Adrenal gland (tissue), 12 donors: ENCODE results near the gene BANF2. TPM values are rescaled to one million over a fixed set of nuclear protein-coding genes. Genes with fewer than 3 reads are reported as not detected.
A peak's percentile ranks its signal among the peaks of the same experiment; 100 is the strongest.

ENCODE experiments used
- DNase-seq, 7 donors: peaks; one replicate each; pipeline ENCODE4 v3.0.0-alpha.2; 2019 to 2020
- H3K27ac ChIP-seq, 5 donors: fragments of 200-600 bp; sonication (generic) in 4 of 5; 1 replicate in 3 of 5; 2 replicates in 2 of 5; pipeline versions ENCODE4 v1.5.1 to v1.8.0; 2016 to 2020; ENCODE audit warnings: mild to moderate bottlenecking in 1 of 5
- H3K27me3 ChIP-seq: fragments of 200-600 bp; 2 replicates; pipeline ENCODE4 v1.8.0; 2021
- H3K36me3 ChIP-seq, 2 donors: fragments of 200-600 bp; replicated peaks in 1 of 2; 1 replicate in 1 of 2; 2 replicates in 1 of 2; pipeline versions ENCODE4 v1.5.1 to v1.8.0; 2018 to 2022
- H3K4me1 ChIP-seq, 2 donors: fragments of 200-600 bp; replicated peaks in 1 of 2; 1 replicate in 1 of 2; 2 replicates in 1 of 2; pipeline versions ENCODE4 v1.5.1 to v1.8.0; 2018 to 2021
- H3K4me3 ChIP-seq, 4 donors: fragments of 200-600 bp; sonication (generic) in 3 of 4; one replicate each; pipeline ENCODE4 v1.5.1; 2016 to 2018
- H3K9me3 ChIP-seq, 3 donors: fragments of 200-600 bp; sonication (generic) in 1 of 3; replicated peaks in 1 of 3; 1 replicate in 2 of 3; 2 replicates in 1 of 3; pipeline versions ENCODE4 v1.5.1 to v1.8.0; 2016 to 2021
- CTCF ChIP-seq, 6 experiments: fragments of 450-650 bp in 4 of 6; fragments of 200-600 bp in 2 of 6; sonication (generic) in 1 of 6; IDR thresholded peaks; 1 replicate in 5 of 6; 2 replicates in 1 of 6; pipeline versions ENCODE4 v1.5.1 to v1.8.0; 2016 to 2021; ENCODE audit warnings: antibody characterized with exemption in 6 of 6, mild to moderate bottlenecking in 2 of 6, moderate library complexity in 1 of 6
- POLR2A ChIP-seq, 2 donors: fragments of 450-650 bp; IDR thresholded peaks; one replicate each; pipeline ENCODE4 v1.6.1; 2017; ENCODE audit warnings: antibody characterized with exemption in 2 of 2, mild to moderate bottlenecking in 2 of 2, moderate library complexity in 1 of 2
- WGBS, 4 donors: extraction: QIAGEN DNeasy Blood & Tissue Kit in 2 of 4; methylation state at CpG; one replicate each; pipeline versions ENCODE4 v1.1.5 to v1.1.7; 2013 to 2017; 5-methylcytosine and 5-hydroxymethylcytosine counted together
- intact Hi-C, 2 donors: fragments of 100-400 bp; cut with DNase I; formaldehyde crosslinking; loops; one replicate each; pipeline versions ENCODE4 v1.14.1 to v1.15.0; 2022 to 2023
- polyA plus RNA-seq, 3 donors: library from polyadenylated mRNA; stranded (reverse); fragments of 200-250 nt in 2 of 3; fragments of 350-450 nt in 1 of 3; fragmentation: Illumina TruSeq in 1 of 3; extraction: RNeasy Lipid Tissue Mini Kit (QIAGEN cat#74804) in 1 of 3; gene quantifications; one replicate each; pipeline ENCODE4 v1.2.3, GENCODE V29; 2013 to 2014
- total RNA-seq, 9 donors: library from RNA; depleted of rRNA in 4 of 9; stranded (reverse); fragments of >200 nt in 4 of 9; fragments of 120-200 nt in 1 of 9; fragmentation: NEBNext Ultra II Directional in 1 of 9; extraction: Animal tissue kit (Norgen Biotek cat#: 25700) in 1 of 9; gene quantifications; one replicate each; pipeline versions ENCODE4 v1.1.0 to v1.2.4, GENCODE V29; 2013 to 2023
- donor health status: healthy with polysubstance abuse.
- donor health status: Bipolar disorder and iron deficiency.
- donor health status: DM: yes; HTN: yes; CAD: no.
- donor health status: DM: no; HTN: no; CAD: no.
- donor health status: DM: no; HTN: no; CAD: no.
- donor health status: DM: yes; HTN: yes; CAD: no.

BANF2 gene
- total and polyA plus RNA-seq, 12 donors = not detected

DNA sequence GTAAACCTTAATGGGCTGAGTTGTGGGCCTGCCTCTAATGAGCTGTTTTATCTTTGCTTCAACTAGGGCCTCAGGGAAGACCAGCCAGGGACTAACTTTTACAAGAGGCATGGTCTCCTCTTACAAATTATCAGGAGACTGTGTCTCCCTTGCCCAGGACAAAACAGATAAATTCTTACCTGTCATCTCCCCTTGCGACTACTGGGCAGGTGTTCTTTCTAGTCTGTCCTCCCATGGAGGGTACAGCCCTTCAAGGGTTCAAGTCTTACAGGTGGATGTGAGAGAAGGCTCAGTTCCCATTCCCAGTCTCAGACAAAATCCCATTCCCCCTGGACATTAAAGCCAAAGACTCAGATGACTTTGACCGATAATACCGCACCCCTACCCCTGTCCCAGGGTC is 31.3 kb upstream of the BANF2 start:
- intact Hi-C loops = no loop called here
- no peak for TF ChIP-seq POLR2A (IDR thresholded peaks at IDR 0.05)
- no peak for TF ChIP-seq CTCF (IDR thresholded peaks at IDR 0.05)
- Histone ChIP-seq H3K4me3 (no peak overlapping the region), H3K36me3 (peaks cover 0 to 3% of the 10 kb centered on the region in 2 donors), H3K27me3 (no peaks in the 10 kb centered on the region), H3K9me3 (no peaks in the 10 kb centered on the region), H3K4me1 (peaks cover 0 to 6% of the 10 kb centered on the region in 2 donors), H3K27ac (no peak overlapping the region)
- DNase-seq = peak in 1 of 7 donors; percentile 13
- WGBS, 4 donors = 89 to 97% (median 95%) methylated on average over 3 of the region's 3 CpGs

DNA sequence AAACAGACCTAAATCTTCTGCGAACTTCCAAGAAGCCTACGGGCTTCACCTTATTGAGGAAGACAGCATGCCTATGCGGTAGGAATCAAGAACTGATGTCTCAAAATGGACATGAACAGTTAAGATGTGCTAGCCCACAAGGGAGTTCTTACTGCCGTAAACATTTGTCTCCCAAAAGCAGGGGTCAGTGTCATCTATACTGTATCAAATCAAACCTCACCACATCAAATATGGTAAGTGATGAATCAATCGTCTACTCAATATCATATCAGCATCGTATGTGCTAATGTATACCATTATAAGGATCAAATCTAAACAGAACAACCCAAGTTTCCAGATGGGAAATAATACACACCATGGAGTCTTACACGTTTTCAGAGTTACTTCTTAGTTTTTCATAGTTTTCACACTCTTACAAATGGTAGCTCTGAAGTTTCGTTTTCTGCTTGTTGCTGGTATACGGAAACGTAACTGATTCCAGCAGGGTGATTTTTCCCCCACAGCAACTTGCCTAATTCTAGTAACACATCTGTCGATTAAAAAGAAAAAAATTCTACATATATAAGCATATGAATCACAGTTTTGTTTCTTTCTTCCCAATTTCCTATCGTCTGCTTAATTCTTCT is 30.3 kb upstream of the BANF2 start:
- H3K27ac ChIP-seq = no peak overlapping the region
- no peak overlapping the region for H3K4me3 ChIP-seq
- H3K27me3 ChIP-seq = no peaks in the 10 kb centered on the region
- WGBS, 4 donors = 91 to 93% (median 92%) methylated on average over 12 of the region's 12 CpGs
- DNase-seq = no peak
- H3K9me3 ChIP-seq = no peaks in the 10 kb centered on the region
- peaks cover 0 to 15% of the 10 kb centered on the region in 2 donors for H3K4me1 ChIP-seq
- intact Hi-C loops = no loop called here
- TF ChIP-seq POLR2A (IDR thresholded peaks at IDR 0.05) = no peak
- no peak for TF ChIP-seq CTCF (IDR thresholded peaks at IDR 0.05)
- H3K36me3 ChIP-seq = peaks cover 0 to 3% of the 10 kb centered on the region in 2 donors

DNA sequence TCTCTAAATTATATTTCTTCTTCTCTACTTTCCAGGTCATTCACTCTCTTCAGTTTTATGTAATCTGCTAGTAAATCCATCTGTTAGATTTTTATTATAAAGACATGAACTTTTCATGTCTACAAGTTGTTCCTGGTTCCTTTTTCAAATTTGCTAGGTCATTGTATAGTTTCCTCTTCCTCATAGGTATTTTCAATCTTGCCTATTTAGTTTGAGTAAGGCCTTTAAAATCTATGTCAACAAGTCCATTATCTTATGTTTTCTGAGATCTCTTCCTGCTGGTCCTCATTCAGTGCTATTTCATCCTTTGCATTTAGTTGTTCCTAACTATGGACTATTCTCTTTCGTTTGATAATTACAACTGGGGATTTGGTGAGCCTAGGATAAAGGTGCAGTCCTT is 28.8 kb upstream of the BANF2 start:
- Histone ChIP-seq H3K4me1 (peaks cover 0 to 31% of the 10 kb centered on the region in 2 donors), H3K4me3 (no peak overlapping the region), H3K9me3 (no peaks in the 10 kb centered on the region), H3K27me3 (no peaks in the 10 kb centered on the region), H3K36me3 (peaks cover 0 to 3% of the 10 kb centered on the region in 2 donors), H3K27ac (no peak overlapping the region)
- WGBS, 4 donors = 83 to 92% (median 90%) methylated on average over 1 of the region's 1 CpG
- intact Hi-C loops = loop anchor here in 1 of 2 donors (10.0 kb wide), 1 partner anchor 324 kb away; no protein-coding TSS in a partner anchor
- DNase-seq = no peak
- TF ChIP-seq CTCF (IDR thresholded peaks at IDR 0.05) (no peak), POLR2A (IDR thresholded peaks at IDR 0.05) (no peak)

DNA sequence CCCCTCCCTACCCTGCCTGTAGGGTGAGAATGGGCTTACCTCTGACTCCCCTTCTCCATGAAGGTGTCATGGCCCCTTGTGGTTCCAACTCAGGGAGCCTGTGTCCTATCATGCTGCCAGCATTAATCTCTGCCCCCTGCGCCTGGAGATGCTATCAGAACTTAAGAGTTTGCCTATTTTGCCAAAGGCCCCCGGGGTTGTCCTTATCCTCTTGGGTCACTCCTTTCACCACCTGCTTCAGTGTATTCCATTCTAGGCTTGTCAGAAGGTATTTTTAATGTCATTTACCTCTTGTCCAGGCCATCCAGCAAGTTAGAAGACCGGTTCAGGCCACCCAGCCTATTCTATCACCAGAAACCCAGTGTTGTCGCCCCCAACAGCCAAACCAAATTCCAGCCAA is 28.2 kb upstream of the BANF2 start:
- Histone ChIP-seq H3K9me3 (no peaks in the 10 kb centered on the region), H3K4me3 (no peak overlapping the region), H3K27me3 (no peaks in the 10 kb centered on the region), H3K4me1 (peaks cover 4 to 35% of the 10 kb centered on the region in 2 donors), H3K36me3 (peaks cover 0 to 5% of the 10 kb centered on the region in 2 donors), H3K27ac (no peak overlapping the region)
- peak in 1 of 7 donors; percentile 41 for DNase-seq
- TF ChIP-seq CTCF (IDR thresholded peaks at IDR 0.05) = no peak
- no peak for TF ChIP-seq POLR2A (IDR thresholded peaks at IDR 0.05)
- intact Hi-C loops = loop anchor here in 1 of 2 donors (10.0 kb wide), 1 partner anchor 323 kb away; no protein-coding TSS in a partner anchor
- WGBS, 4 donors = 70 to 85% (median 73%) methylated on average over 4 of the region's 4 CpGs
